ENCODE measurements around the gene GPR141. TPM values are rescaled to one million over a fixed set of nuclear protein-coding genes. Genes with fewer than 3 reads are reported as not detected.

GPR141 gene
- total RNA-seq, 1 donor, result not detected

- Histone ChIP-seq H3K4me1 (ENCODE audit: insufficient read depth, low read length) (no peaks in the 10 kb centered on the region), H3K79me2 (ENCODE audit: insufficient read depth, low read length) (no peaks in the 10 kb centered on the region), H3K4me2 (ENCODE audit: insufficient read depth, low read length) (no peak overlapping the region), H3K27me3 (ENCODE audit: insufficient read depth, low read length) (no peaks in the 10 kb centered on the region), H3K27ac (ENCODE audit: low read depth, low read length) (no peak overlapping the region), H3K9me3 (ENCODE audit: low read depth, low read length) (no peaks in the 10 kb centered on the region), H3K4me3 (ENCODE audit: insufficient read depth, low read length) (no peak overlapping the region), H3K36me3 (ENCODE audit: insufficient read depth, low read length) (no peaks in the 10 kb centered on the region), H4K20me1 (ENCODE audit: insufficient read depth, low read length) (no peaks in the 10 kb centered on the region), H2AFZ (ENCODE audit: low read length) (no peak overlapping the region)
- TF ChIP-seq CTCF (IDR thresholded peaks at IDR 0.05; ENCODE audit: extremely low read depth, low read depth, low read length), result no peak
- DNase-seq (ENCODE audit: insufficient read length, low spot score, missing footprints), result no peak
Measured at GRCh38 chr7:37738321-37738720, 54.8 kb downstream of the GPR141 start.

DNA sequence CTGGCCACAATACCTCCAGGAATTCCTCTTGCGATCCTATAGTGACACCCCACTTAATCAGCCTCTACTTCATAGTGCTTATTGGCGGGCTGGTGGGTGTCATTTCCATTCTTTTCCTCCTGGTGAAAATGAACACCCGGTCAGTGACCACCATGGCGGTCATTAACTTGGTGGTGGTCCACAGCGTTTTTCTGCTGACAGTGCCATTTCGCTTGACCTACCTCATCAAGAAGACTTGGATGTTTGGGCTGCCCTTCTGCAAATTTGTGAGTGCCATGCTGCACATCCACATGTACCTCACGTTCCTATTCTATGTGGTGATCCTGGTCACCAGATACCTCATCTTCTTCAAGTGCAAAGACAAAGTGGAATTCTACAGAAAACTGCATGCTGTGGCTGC, 56.8 kb downstream of the GPR141 start:
- no peaks in the 10 kb centered on the region for H3K9me3 ChIP-seq (ENCODE audit: low read depth, low read length)
- H3K4me2 ChIP-seq (ENCODE audit: insufficient read depth, low read length), result no peak overlapping the region
- no peak overlapping the region for H3K27ac ChIP-seq (ENCODE audit: low read depth, low read length)
- H4K20me1 ChIP-seq (ENCODE audit: insufficient read depth, low read length), result no peaks in the 10 kb centered on the region
- no peaks in the 10 kb centered on the region for H3K4me1 ChIP-seq (ENCODE audit: insufficient read depth, low read length)
- no peaks in the 10 kb centered on the region for H3K27me3 ChIP-seq (ENCODE audit: insufficient read depth, low read length)
- H2AFZ ChIP-seq (ENCODE audit: low read length), result no peak overlapping the region
- no peak overlapping the region for H3K4me3 ChIP-seq (ENCODE audit: insufficient read depth, low read length)
- no peak for TF ChIP-seq CTCF (IDR thresholded peaks at IDR 0.05; ENCODE audit: extremely low read depth, low read depth, low read length)
- no peak for DNase-seq (ENCODE audit: insufficient read length, low spot score, missing footprints)
- no peaks in the 10 kb centered on the region for H3K79me2 ChIP-seq (ENCODE audit: insufficient read depth, low read length)
- no peaks in the 10 kb centered on the region for H3K36me3 ChIP-seq (ENCODE audit: insufficient read depth, low read length)

DNA sequence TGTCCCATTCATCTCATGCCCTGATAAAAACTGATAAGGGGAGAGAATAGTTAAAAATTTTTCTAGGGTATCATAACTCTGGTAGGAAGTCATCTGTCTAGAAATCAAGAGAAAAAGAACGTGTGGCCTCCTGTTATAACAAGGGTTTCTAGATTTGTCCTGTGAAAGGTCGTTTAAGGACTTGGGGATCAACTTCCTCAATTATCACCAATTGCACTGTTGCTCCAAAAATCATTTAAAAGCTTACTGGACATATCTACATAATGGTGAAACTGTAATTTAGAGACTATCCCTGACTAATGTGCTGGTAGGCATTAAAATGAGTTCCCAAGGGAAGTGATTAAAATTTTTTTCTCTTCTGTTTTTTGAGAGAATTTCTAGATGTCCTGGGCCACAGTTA, 58.2 kb downstream of the GPR141 start:
- Histone ChIP-seq H3K4me2 (ENCODE audit: insufficient read depth, low read length) (no peak overlapping the region), H3K36me3 (ENCODE audit: insufficient read depth, low read length) (no peaks in the 10 kb centered on the region), H2AFZ (ENCODE audit: low read length) (no peak overlapping the region), H3K27me3 (ENCODE audit: insufficient read depth, low read length) (no peaks in the 10 kb centered on the region), H3K4me3 (ENCODE audit: insufficient read depth, low read length) (no peak overlapping the region), H3K9me3 (ENCODE audit: low read depth, low read length) (no peaks in the 10 kb centered on the region), H4K20me1 (ENCODE audit: insufficient read depth, low read length) (no peaks in the 10 kb centered on the region), H3K27ac (ENCODE audit: low read depth, low read length) (no peak overlapping the region), H3K79me2 (ENCODE audit: insufficient read depth, low read length) (no peaks in the 10 kb centered on the region), H3K4me1 (ENCODE audit: insufficient read depth, low read length) (no peaks in the 10 kb centered on the region)
- TF ChIP-seq CTCF (IDR thresholded peaks at IDR 0.05; ENCODE audit: extremely low read depth, low read depth, low read length), result no peak
- DNase-seq (ENCODE audit: insufficient read length, low spot score, missing footprints), result no peak

DNA sequence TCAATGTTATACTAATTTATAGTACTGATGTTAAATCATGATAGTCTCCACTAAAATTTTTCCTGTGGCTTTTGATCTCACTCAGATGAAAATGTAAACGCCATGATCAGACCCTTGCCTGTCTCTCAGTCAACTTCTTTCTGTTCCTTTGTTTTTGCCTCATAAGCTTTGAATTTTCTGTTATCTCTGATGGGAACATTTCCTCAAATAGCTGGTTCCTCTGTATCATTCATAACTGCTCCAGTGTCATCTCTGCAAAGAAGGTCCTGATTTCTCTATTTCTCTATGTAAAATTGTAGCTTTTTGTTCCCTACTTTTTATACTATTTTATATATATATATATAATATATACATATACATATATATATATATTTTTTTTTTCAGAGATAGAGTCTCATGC, 67.5 kb downstream of the GPR141 start:
- no peak overlapping the region for H2AFZ ChIP-seq (ENCODE audit: low read length)
- no peak for DNase-seq (ENCODE audit: insufficient read length, low spot score, missing footprints)
- H3K9me3 ChIP-seq (ENCODE audit: low read depth, low read length), result peaks cover 3% of the 10 kb centered on the region
- H3K79me2 ChIP-seq (ENCODE audit: insufficient read depth, low read length), result no peaks in the 10 kb centered on the region
- no peak overlapping the region for H3K27ac ChIP-seq (ENCODE audit: low read depth, low read length)
- no peaks in the 10 kb centered on the region for H3K27me3 ChIP-seq (ENCODE audit: insufficient read depth, low read length)
- H4K20me1 ChIP-seq (ENCODE audit: insufficient read depth, low read length), result no peaks in the 10 kb centered on the region
- H3K4me3 ChIP-seq (ENCODE audit: insufficient read depth, low read length), result no peak overlapping the region
- no peaks in the 10 kb centered on the region for H3K36me3 ChIP-seq (ENCODE audit: insufficient read depth, low read length)
- H3K4me2 ChIP-seq (ENCODE audit: insufficient read depth, low read length), result no peak overlapping the region
- no peaks in the 10 kb centered on the region for H3K4me1 ChIP-seq (ENCODE audit: insufficient read depth, low read length)
- no peak for TF ChIP-seq CTCF (IDR thresholded peaks at IDR 0.05; ENCODE audit: extremely low read depth, low read depth, low read length)
